Activated B cell treated with CpG ODN at 0.5 μM for 24 hours (primary cell): ENCODE data around the gene AMIGO1. TPM values are rescaled to one million over a fixed set of nuclear protein-coding genes. Genes with fewer than 3 reads are reported as not detected.

Experiments used
- ATAC-seq: fragments of 200-7000 bp; cut with Tn5 transposase; one replicate; pipeline ENCODE4 v1.10.0; 2021; ENCODE audit warnings: low read depth, mild to moderate bottlenecking, moderate library complexity
- CTCF ChIA-PET: fragments of 350-600 bp; sonication (Branson Sonifier 250); formaldehyde crosslinking; loops from one replicate; lab custom pipeline; 2021; ENCODE audit warnings: antibody characterized with exemption; lab: Charles Lee
- POLR2A ChIA-PET: fragments of 350-600 bp; sonication (Branson Sonifier 250); formaldehyde crosslinking; loops from one replicate; lab custom pipeline; 2021; ENCODE audit warnings: antibody characterized with exemption; lab: Charles Lee
- DNase-seq: peaks from one replicate; pipeline ENCODE4 v3.0.0; 2022
- H3K27ac Mint-ChIP-seq: one replicate; pipeline ENCODE4 v1.8.0; 2020; ENCODE audit warnings: mixed read lengths
- H3K27me3 Mint-ChIP-seq: one replicate; pipeline ENCODE4 v1.8.0; 2021; ENCODE audit warnings: mixed read lengths
- H3K36me3 Mint-ChIP-seq: one replicate; pipeline ENCODE4 v1.8.0; 2021; ENCODE audit warnings: low read depth, mixed read lengths
- H3K4me1 Mint-ChIP-seq: one replicate; pipeline ENCODE4 v1.8.0; 2021; ENCODE audit warnings: mixed read lengths
- H3K4me3 Mint-ChIP-seq: one replicate; pipeline ENCODE4 v1.8.0; 2020; ENCODE audit warnings: mild to moderate bottlenecking, mixed read lengths
- H3K9me3 Mint-ChIP-seq: one replicate; pipeline ENCODE4 v1.8.0; 2020; ENCODE audit warnings: mixed read lengths
- CTCF ChIP-seq: fragments of 200-600 bp; IDR thresholded peaks from one replicate; pipeline ENCODE4 v1.8.0; 2022; ENCODE audit warnings: antibody characterized with exemption, mild to moderate bottlenecking
- intact Hi-C: fragments of 100-400 bp; cut with micrococcal nuclease; formaldehyde crosslinking; loops from one replicate; pipeline ENCODE4 v1.15.1; 2024
- total RNA-seq: library from RNA; stranded (reverse); gene quantifications from 2 replicates; pipeline ENCODE4 v1.2.3, GENCODE V29; 2022

Gene AMIGO1
- total RNA-seq, 1 donor from 2014 or later = 0.53 TPM

DNA sequence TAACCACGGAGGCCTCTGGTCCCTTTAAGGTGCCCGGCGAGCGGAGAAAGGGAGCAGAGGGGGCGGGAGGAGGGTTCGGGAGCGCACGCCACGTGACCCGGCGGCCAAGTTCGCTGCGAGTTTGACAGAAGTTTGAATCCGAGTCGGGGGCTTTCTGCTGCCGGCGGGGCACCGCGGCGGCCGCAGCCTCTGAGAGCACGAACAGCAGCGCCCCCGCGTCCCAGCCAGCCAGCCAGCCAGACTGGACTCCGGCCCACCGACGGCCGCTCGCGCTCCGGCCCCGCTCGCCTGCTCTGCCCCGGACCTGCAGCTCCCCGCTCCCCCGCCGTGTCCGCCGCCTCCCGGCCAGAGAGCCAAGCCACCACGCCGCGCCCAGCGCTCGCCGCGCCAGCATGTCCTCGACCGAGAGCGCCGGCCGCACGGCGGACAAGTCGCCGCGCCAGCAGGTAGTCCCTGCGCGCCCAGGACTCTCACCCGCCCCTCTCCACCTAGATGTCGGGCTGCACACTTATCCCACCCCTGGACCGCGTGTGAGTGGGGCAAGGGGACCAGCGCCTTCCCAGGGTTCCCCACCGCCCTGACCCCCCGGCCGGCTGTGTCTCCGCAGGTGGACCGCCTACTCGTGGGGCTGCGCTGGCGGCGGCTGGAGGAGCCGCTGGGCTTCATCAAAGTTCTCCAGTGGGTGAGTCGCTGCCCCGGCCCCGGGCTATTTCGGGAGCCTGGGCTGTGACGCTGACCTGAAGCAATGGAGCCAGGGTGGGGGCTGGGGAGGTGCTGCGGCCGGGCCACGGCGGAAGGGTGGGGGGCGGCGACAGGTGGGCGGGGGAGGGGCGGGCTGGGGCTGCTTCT lies 42.9 kb downstream of the AMIGO1 start, which contains the start of gene SYPL2:
TSS of gene SYPL2 (plus strand) at position 95 of the 849 bp plus-strand sequence. CDS start at position 393, 298 bp downstream.
- Mint-ChIP-seq H3K9me3 (no peaks in the 10 kb centered on the region), H3K27ac (no peak within 1 kb of the TSS), H3K4me3 (peak within 1 kb of the TSS; percentile 48), H3K36me3 (no peaks in the 10 kb centered on the region), H3K27me3 (peaks cover 58% of the 10 kb centered on the region), H3K4me1 (peaks cover 5% of the 10 kb centered on the region)
- POLR2A ChIA-PET = no interaction called here
- TF ChIP-seq CTCF = no peak
- CTCF ChIA-PET = no interaction called here
- DNase-seq (peak; percentile 31), ATAC-seq (peak; percentile 40)
- intact Hi-C loops = loop anchor here (5.0 kb wide), 1 partner anchor 39 kb away; the partner anchor contains the start of gene PSMA5

DNA sequence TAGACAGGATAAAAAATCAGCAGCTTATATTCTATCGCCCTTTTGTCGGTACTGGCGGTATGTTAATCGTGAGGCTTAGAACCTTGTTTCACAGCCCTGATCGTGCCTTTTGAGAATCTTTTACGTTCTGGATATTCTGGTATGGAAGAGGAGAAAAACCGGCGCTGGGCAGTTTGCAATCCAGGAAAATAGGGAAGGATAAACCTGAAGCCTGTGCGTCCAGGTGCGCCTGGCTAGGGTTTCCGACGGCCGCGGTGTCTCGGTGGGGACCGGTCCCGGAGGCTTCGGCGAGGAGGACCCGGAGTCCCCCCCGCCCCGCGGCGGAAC lies 43.4 kb downstream of the AMIGO1 start:
- no peak for ATAC-seq
- Mint-ChIP-seq H3K36me3 (no peaks in the 10 kb centered on the region), H3K4me3 (peak overlapping the region; percentile 48), H3K9me3 (no peaks in the 10 kb centered on the region), H3K4me1 (peaks cover 5% of the 10 kb centered on the region), H3K27me3 (peaks cover 63% of the 10 kb centered on the region), H3K27ac (no peak overlapping the region)
- TF ChIP-seq CTCF = no peak
- CTCF ChIA-PET = no interaction called here
- intact Hi-C loops = loop anchor here (5.0 kb wide), 1 partner anchor 39 kb away; the partner anchor contains the start of gene PSMA5
- POLR2A ChIA-PET = no interaction called here
- DNase-seq = no peak

DNA sequence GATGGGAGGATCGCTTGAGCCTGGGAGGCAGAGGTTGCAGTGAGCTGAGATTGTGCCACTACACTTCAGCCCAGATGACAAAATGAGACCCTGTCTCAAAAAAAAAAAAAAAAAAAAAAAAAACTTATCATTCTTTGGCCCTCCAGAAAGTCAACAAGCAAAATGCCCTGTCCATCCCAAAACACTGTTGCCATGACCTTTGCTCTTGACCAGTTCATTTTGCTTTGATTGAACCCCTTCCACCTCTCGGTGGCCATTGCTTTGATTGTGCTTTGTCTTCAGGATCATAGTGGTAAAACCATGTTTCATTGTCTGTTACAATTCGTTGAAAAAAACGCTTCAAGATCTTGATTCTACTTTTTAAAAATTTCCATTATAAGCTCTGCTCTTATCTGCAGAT lies 51.7 kb downstream of the AMIGO1 start:
- intact Hi-C loops = no loop called here
- Mint-ChIP-seq H3K27ac (no peak overlapping the region), H3K4me3 (no peak overlapping the region), H3K9me3 (peaks cover 10% of the 10 kb centered on the region), H3K27me3 (peaks cover 36% of the 10 kb centered on the region), H3K36me3 (no peaks in the 10 kb centered on the region), H3K4me1 (no peaks in the 10 kb centered on the region)
- TF ChIP-seq CTCF = no peak
- DNase-seq = no peak
- no peak for ATAC-seq
- ChIA-PET POLR2A (no interaction called here), CTCF (no interaction called here)

DNA sequence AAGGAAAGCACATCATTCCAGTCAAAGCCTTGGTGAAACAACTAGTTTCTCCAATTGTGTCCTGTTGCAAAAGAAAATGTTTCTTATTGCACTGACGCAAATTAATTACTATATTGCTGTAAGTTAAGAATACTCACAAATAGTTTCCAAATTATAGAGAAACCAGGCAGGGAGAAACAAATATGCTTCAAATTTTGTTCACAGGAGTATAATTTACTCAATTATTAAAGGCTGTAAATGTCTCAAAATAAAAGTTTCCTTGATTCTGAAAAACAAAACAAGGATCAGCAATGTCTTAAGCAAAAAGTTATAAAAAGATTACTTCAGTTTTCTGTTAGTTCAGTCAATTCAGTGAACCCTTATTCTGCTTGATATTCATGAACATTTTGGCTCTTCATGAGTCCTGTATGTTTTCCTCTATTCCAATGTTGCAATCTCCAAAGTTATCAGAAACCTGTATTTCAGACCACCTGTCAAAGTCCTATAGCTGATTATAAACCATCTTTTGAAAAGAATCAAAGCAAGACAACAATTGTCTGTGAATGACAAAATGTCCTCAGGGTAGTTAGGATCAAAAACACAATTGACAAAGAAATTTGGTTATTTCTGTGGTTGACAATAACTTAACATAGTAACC lies 54.9 kb downstream of the AMIGO1 start:
- Mint-ChIP-seq H3K4me3 (no peak overlapping the region), H3K36me3 (no peaks in the 10 kb centered on the region), H3K9me3 (peaks cover 10% of the 10 kb centered on the region), H3K27ac (no peak overlapping the region), H3K27me3 (peaks cover 28% of the 10 kb centered on the region), H3K4me1 (no peaks in the 10 kb centered on the region)
- ATAC-seq (no peak), DNase-seq (no peak)
- no peak for TF ChIP-seq CTCF
- intact Hi-C loops = no loop called here
- ChIA-PET CTCF (no interaction called here), POLR2A (interaction anchor here (0.6 kb wide), 1 partner anchor 1633 kb away, joined by 3 read pairs; no protein-coding TSS in a partner anchor)

Other genes starting within 250 kb of the AMIGO1 start
- 0.69 TPM in 1 of 2 replicates, not detected in the other for gene PSRC1, start 226.6 kb downstream of the AMIGO1 start, total RNA-seq
- not detected in 2 replicates for gene MYBPHL, start 202.7 kb downstream of the AMIGO1 start, total RNA-seq
- gene SORT1, start 111.8 kb downstream of the AMIGO1 start, total RNA-seq = 0.20 and 0.37 TPM in 2 replicates
- 105 and 125 TPM in 2 replicates for gene PSMA5, start 83.3 kb downstream of the AMIGO1 start, total RNA-seq
- gene SYPL2, start 43.2 kb downstream of the AMIGO1 start, total RNA-seq = not detected in 2 replicates
- 7.5 and 9.0 TPM in 2 replicates for gene ATXN7L2, start 25.8 kb downstream of the AMIGO1 start, total RNA-seq
- 17.1 and 18.1 TPM in 2 replicates for gene CYB561D1, start 15.6 kb downstream of the AMIGO1 start, total RNA-seq
- gene GPR61, start 30.1 kb upstream of the AMIGO1 start, total RNA-seq = 0.15 TPM in 1 of 2 replicates, not detected in the other
- 7.5 and 8.4 TPM in 2 replicates for gene GNAI3, start 38.9 kb upstream of the AMIGO1 start, total RNA-seq
- 0.71 TPM in 1 of 2 replicates, not detected in the other for gene GNAT2, start 109.9 kb upstream of the AMIGO1 start, total RNA-seq
- gene AMPD2, start 110.1 kb upstream of the AMIGO1 start, total RNA-seq = 56.8 and 64.9 TPM in 2 replicates
- gene GSTM4, start 146.4 kb upstream of the AMIGO1 start, total RNA-seq = 13.1 and 13.7 TPM in 2 replicates
- 9.2 and 11.0 TPM in 2 replicates for gene GSTM2, start 158.3 kb upstream of the AMIGO1 start, total RNA-seq
- 22.2 and 22.4 TPM in 2 replicates for gene GSTM1, start 178.1 kb upstream of the AMIGO1 start, total RNA-seq
- 0.04 TPM in 1 of 2 replicates, not detected in the other for gene GSTM5, start 202.5 kb upstream of the AMIGO1 start, total RNA-seq
- gene GSTM3, start 231.3 kb upstream of the AMIGO1 start, total RNA-seq = 0.55 and 0.61 TPM in 2 replicates